Activated CD8-positive, alpha-beta memory T cell treated with anti-CD3 and anti-CD28 coated beads for 1 hour (primary cell): ENCODE data around the gene CABLES1.
"Not testable (repeated sequence)": the region's sequence is repeated elsewhere in the genome, so short reads cannot be mapped to it uniquely, and the experiment has no call there.

Source experiments
- DNase-seq, 2 donors: peaks; one replicate each; pipeline ENCODE4 v3.0.0-alpha.2; 2020; ENCODE audit warnings: low read depth in 1 of 2; ENCODE audit errors: extremely low read depth in 1 of 2

Gene CABLES1

GRCh38 chr18:23281626-23282436, 146.5 kb downstream of the CABLES1 start:
- no peak for DNase-seq

GRCh38 chr18:23282437-23282781, 147.1 kb downstream of the CABLES1 start:
- DNase-seq: no peak

GRCh38 chr18:23283916-23284430, 148.7 kb downstream of the CABLES1 start:
- no peak for DNase-seq

- DNase-seq: no peak
Measured at GRCh38 chr18:23284629-23285028, 149.3 kb downstream of the CABLES1 start.

- not testable (repeated sequence) for DNase-seq
Measured at GRCh38 chr18:23285581-23285980, 150.3 kb downstream of the CABLES1 start.

GRCh38 chr18:23291456-23292205, 156.3 kb downstream of the CABLES1 start:
- no peak for DNase-seq

GRCh38 chr18:23300231-23300805, 165.0 kb downstream of the CABLES1 start:
- DNase-seq: no peak

- DNase-seq: no peak
Measured at GRCh38 chr18:23301972-23302371, 166.7 kb downstream of the CABLES1 start.

GRCh38 chr18:23302511-23302850, 167.2 kb downstream of the CABLES1 start:
- no peak for DNase-seq

GRCh38 chr18:23302851-23303527, 167.7 kb downstream of the CABLES1 start:
- DNase-seq: no peak

- peak in 1 of 2 donors; percentile 10 for DNase-seq
Measured at GRCh38 chr18:23306822-23307221, 171.5 kb downstream of the CABLES1 start.

GRCh38 chr18:23307567-23308295, 172.4 kb downstream of the CABLES1 start:
- DNase-seq: no peak
